ENCODE results near the gene FMN1. TPM values are rescaled to one million over a fixed set of nuclear protein-coding genes. Genes with fewer than 3 reads are reported as not detected.

FMN1 gene
- total and polyA plus RNA-seq, 10 of the 15 experiments (the other 5 are each of a cell fraction or from before 2014, with no cell fraction given) = 0.05 to 0.16 (median 0.08) TPM; not detected in 4

DNA sequence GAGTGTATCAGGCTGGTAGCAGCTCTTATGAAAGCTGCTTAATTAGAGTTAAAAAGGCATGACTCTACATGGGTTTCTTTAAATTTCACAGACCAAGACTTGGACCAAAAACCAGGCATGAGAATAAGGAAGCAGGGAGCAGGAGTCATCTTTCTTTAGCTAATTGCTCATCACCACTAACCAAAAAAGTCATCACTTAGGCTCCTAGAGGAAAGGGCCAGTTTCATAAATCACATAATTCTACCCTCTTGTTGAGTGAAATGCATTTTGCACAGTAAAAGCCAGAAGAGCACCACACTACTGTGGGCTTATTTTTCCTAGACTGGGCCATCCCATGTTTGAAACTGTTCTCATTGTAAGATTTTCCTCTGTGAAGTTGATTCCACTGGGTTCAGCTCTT is 301.1 kb downstream of the FMN1 start (continued):
- TF ChIP-seq, protein P1, sequence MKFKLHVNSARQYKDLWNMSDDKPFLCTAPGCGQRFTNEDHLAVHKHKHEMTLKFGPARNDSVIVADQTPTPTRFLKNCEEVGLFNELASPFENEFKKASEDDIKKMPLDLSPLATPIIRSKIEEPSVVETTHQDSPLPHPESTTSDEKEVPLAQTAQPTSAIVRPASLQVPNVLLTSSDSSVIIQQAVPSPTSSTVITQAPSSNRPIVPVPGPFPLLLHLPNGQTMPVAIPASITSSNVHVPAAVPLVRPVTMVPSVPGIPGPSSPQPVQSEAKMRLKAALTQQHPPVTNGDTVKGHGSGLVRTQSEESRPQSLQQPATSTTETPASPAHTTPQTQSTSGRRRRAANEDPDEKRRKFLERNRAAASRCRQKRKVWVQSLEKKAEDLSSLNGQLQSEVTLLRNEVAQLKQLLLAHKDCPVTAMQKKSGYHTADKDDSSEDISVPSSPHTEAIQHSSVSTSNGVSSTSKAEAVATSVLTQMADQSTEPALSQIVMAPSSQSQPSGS (IDR thresholded peaks at IDR 0.05; ENCODE audit: low read length) = no peak

GRCh38 chr15:32889214-32889613 is 305.3 kb downstream of the FMN1 start:
- Histone ChIP-seq H3K4me3 (no peak overlapping the region), H3K36me3 (ENCODE audit: control insufficient read depth in 2 of 2, insufficient read depth in 2 of 2, low read length in 1 of 2) (no peaks in the 10 kb centered on the region), H3K9ac (ENCODE audit: control insufficient read depth, insufficient read depth, low read length) (no peak overlapping the region), H3K9me3 (replicated peaks; ENCODE audit: control insufficient read depth, insufficient read depth, low read length) (no peaks in the 10 kb centered on the region), H3K27me3 (replicated peaks in 1 of 2; ENCODE audit: control insufficient read depth in 2 of 2, insufficient read depth in 2 of 2, low read length in 1 of 2) (0 out of 4 replicates have a peak, but pooled peaks cover 0 to 1% of the 10 kb centered on the region in 2 experiments), H2AFZ (ENCODE audit: control insufficient read depth, low read depth, low read length) (no peak overlapping the region), H4K20me1 (ENCODE audit: control insufficient read depth, insufficient read depth) (no peaks in the 10 kb centered on the region), H3K4me2 (ENCODE audit: control insufficient read depth, insufficient read depth) (no peak overlapping the region), H3K4me1 (ENCODE audit: control insufficient read depth, insufficient read depth, low read length) (no peaks in the 10 kb centered on the region), H3K79me2 (ENCODE audit: control insufficient read depth, insufficient read depth, low read length) (no peaks in the 10 kb centered on the region), H3K27ac (ENCODE audit: control insufficient read depth, insufficient read depth) (no peak overlapping the region)
- POLR2A ChIA-PET = no interaction called here
- CTCF ChIA-PET = interaction anchor here (1.9 to 2.9 kb wide), 2 partner anchors 10 to 15 kb away, joined by 5 to 12 read pairs; no protein-coding TSS in a partner anchor
- FAIRE-seq (no peak), DNase-seq (ENCODE audit: low read depth, low spot score) (no peak), ATAC-seq (no peak)
- RAD21 ChIA-PET (ENCODE audit: unreplicated experiment) = no interaction called here
- TF ChIP-seq, protein P2, sequence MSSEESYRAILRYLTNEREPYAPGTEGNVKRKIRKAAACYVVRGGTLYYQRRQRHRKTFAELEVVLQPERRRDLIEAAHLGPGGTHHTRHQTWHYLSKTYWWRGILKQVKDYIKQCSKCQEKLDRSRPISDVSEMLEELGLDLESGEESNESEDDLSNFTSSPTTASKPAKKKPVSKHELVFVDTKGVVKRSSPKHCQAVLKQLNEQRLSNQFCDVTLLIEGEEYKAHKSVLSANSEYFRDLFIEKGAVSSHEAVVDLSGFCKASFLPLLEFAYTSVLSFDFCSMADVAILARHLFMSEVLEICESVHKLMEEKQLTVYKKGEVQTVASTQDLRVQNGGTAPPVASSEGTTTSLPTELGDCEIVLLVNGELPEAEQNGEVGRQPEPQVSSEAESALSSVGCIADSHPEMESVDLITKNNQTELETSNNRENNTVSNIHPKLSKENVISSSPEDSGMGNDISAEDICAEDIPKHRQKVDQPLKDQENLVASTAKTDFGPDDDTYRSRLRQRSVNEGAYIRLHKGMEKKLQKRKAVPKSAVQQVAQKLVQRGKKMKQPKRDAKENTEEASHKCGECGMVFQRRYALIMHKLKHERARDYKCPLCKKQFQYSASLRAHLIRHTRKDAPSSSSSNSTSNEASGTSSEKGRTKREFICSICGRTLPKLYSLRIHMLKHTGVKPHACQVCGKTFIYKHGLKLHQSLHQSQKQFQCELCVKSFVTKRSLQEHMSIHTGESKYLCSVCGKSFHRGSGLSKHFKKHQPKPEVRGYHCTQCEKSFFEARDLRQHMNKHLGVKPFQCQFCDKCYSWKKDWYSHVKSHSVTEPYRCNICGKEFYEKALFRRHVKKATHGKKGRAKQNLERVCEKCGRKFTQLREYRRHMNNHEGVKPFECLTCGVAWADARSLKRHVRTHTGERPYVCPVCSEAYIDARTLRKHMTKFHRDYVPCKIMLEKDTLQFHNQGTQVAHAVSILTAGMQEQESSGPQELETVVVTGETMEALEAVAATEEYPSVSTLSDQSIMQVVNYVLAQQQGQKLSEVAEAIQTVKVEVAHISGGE (CRISPR knock-in tag; IDR thresholded peaks at IDR 0.05) = no peak
- no peak for TF ChIP-seq MYC (IDR thresholded peaks at IDR 0.05; ENCODE audit: insufficient read depth, insufficient read length, insufficient replicate concordance, low read length, severe bottlenecking)
- TF ChIP-seq CBFB (IDR thresholded peaks at IDR 0.05; ENCODE audit: low read depth) = no peak
- TF ChIP-seq KLF5 (IDR thresholded peaks at IDR 0.05; ENCODE audit: partially characterized antibody) = no peak
- no peak for TF ChIP-seq SMARCA5 (IDR thresholded peaks at IDR 0.05)
- no peak for TF ChIP-seq GATAD2B (conservative IDR thresholded peaks at IDR 0.05; ENCODE audit: low read depth)
- 43% methylated on average over 3 of the region's 3 CpGs for WGBS (ENCODE audit: insufficient coverage, insufficient replicate concordance, low lambda C conversion rate, missing lambda C conversion rate)
- in situ Hi-C loops (cut with MboI) = no loop called here
- SMC1A ChIA-PET (ENCODE audit: uncharacterized antibody, unreplicated experiment) = interaction anchor here (0.8 to 1.4 kb wide), 2 partner anchors 45 to 47 kb away, joined by 4 to 6 read pairs; no protein-coding TSS in a partner anchor
- intact Hi-C loops (cut with micrococcal nuclease; ENCODE audit: unreplicated experiment) = no loop called here
- no TSS peak for BruUV-seq (replicated peaks)

Measured in GM12878 (cell line).